NCI-H2196 (cell line): ENCODE data around the gene SLC1A7.

ENCODE experiments used
- DNase-seq: peaks from one replicate; lab custom pipeline; 2025; ENCODE audit not compliant: unreplicated experiment; lab: John Stamatoyannopoulos, UW

Gene SLC1A7

DNA sequence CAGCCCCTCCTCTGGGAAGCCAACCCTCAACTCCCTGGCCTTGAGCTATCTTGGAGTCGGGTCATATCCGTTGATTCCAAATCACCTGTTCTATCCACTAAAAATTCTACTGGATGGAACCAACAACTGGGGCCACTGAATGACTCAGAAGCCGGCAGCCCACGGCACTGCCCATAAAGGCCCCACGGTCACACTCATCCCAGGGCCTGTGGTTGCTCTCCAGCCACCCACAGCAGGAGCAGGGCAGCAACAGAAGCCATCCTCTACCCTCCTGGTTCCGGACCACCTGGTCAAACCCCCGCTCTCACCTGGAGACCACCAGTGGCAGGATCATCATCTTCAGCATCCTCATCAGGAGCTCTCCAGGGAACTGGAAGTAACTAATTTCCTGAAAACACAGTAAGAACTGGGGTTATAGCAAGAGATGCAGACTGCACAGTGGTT lies 8.4 kb downstream of the SLC1A7 start:
- DNase-seq = no peak

DNA sequence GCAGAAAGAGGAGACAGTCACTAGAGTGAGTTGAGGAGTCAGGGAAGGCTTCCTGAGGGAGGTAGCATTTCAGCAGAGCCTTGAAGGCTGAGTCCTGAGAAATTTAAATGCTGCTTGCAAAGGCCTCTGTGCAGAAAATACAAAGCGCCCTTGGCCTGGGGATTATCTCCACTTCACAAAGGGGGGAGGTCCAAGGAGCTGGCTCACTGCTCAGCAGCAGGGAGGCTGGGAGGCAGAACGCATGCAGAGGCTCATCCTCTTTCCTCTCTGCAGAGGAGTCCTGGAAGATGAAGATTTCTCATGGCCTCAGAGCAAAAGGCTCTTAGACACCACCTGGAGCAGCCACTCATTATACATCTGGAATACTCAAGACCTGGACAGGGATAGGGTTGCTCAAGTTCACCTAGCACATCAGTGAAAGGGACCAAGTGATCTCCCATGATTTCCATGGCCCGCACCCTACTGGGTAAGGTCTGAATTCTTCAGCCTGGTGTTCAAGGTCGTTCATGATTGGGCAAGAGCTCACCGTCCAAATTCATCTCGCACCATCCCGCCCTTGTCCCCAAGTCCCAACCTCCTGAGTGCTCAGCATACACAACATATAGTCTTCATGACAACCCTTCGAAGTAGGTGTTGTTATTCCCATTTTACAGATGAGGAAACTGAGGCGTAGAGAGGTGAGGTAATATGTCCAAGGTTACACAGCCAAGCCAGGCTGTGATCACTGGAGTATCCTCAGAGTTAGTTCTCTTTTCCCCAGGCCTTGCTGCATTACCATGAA lies 9.0 kb downstream of the SLC1A7 start:
- no peak for DNase-seq

DNA sequence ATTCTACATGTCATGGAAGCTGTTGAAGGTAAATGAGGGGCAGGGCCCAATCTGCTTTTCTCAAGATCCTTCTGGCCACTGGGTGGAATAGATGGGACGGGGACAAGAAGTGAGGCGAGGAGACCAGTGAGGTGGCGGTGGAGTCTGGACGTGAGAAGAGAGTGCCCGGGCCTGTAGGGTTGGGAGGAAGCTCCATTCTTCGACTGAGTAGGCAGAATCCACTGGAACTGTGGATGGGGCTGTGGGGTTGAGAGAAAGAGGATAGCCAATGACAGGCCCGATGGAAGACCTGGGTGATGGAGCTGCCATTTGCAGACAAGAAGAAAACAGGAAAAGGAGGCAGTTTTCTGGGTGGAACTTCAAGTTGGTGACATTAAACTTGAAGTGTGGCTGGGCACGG lies 10.3 kb downstream of the SLC1A7 start:
- DNase-seq = no peak

DNA sequence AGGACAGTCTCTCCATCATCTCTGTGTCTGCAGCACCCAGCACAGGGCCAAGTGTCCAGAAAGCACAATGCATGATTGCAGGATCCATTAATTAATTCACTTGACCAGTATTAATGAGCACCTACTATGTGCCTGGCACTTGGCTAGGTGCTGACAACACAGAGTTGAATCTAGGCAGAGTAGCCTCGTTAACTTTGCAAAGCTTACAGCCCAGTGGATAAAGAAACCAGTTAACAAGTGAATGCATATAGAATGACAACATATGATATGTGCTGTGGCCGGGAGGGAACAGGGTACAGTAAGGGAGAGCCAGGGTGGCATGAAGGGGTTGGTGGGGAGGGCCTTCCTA lies 10.9 kb downstream of the SLC1A7 start:
- no peak for DNase-seq

DNA sequence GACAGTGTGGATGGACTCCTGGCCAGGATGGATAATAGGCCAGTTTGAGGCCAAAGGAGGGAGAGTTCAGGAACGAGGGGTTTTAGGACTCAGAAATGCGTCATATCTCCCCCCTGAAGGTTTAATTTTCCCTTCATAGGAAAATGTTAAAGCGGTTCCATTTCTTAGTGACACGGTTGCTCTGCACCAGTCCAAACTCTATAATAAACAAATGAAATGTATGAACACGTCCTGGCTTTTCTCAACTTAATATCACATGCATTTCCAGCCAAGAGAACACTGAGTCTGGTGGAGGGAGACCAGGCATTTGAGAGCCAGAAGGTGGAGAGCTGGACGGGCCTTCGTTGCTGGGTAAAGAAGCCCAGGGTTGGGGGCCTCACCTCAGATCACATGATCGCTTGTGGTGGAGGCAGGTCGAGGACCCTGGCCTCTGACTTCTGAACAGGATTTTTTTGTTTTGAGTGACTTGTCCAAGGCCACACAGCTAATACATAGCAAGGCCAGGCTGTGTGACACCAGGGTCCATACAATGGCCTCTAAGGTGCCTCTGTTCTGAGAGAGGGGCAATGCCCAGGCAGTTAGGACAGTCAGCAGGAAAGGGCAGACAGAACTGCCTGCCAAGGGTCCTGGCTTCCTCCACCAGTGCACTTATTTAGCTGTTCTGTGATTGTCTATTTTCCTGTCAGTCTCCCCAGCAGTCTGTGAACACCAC lies 11.4 kb downstream of the SLC1A7 start:
- DNase-seq = no peak

DNA sequence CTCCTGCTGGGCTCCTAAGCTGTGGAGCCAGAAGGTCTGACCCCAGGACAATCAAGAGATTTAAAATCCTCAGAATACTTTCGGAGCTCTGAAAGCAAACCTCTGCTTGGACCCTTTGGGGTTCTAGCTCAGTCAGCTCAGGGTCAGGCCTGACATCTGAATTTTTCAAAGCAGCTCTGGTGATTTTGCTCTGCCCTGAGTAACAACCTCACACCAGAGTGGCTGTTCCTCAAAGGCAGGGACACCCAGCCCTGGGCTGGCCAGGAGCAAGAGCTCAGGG lies 11.9 kb downstream of the SLC1A7 start:
- DNase-seq = no peak

DNA sequence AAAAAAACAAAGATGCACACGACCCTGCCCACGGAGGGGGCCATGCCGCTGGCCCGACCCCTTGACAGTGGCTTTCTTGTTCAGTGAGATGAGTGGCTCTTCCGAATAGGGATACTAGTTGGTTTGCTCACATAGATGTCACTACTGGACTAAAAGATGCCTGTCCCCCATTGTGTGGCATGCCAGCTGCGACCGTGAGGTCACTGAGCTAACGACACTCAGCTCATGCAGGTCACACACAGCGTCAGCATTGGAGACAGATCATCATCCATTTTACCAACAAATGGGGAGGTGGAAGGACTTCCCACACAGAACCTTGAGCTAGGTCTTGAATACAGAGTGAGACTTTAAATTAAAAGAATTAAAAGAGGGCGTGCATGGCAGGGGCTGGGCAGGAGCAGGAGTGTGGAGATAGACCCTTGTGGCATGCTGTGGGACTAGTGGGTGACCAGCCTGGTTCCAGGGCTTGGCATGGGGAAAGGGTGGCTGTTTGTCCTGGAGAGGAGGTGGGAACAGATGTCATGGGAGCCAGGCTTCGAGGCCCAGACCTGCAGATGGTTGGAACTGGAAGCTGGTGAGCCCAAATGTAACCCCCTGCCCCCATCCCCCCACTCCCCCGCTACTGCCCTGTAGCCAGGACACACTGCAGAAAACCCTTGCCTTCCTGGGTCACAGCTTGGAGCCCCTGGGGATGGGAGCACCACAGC lies 12.4 kb downstream of the SLC1A7 start:
- DNase-seq = no peak

DNA sequence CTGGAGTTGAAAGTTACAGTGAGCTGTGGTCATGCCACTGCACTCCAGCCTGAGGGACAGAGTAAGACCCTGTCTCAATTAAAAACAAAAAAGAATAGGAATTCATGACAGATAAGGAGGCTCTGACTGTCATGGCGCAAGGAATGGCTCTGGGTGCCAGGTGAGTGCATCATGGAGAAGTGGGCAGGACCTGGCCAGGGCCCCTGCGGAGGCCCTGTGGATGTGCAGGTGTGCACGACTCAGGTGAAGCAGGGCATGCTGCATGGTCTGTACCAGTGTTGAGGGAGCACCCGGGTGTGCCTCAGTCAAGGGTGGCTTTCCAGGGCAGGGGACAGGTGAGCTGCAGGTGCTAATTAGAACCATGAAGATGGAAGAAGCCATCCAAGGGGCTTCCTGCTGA lies 14.0 kb downstream of the SLC1A7 start:
- DNase-seq = no peak

DNA sequence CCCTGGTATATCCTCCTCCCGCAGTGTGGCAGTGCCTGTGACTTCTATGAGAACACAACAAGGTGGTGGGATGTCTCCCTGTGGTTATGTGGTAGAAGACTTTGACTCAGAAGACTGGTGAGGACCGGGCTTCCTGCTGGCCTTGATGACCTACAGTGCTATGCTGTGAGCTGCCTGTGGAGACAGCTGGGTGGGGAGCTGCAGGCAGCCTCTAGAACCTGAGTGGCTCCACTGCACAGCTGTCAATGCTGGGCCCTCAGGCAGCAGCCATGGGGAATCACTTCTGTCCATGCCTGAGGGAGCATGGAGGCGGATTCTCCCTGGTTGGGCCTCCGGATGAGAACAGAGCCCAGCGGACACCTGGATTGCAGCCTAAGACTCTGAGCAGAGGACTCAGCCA lies 14.9 kb downstream of the SLC1A7 start:
- no peak for DNase-seq

DNA sequence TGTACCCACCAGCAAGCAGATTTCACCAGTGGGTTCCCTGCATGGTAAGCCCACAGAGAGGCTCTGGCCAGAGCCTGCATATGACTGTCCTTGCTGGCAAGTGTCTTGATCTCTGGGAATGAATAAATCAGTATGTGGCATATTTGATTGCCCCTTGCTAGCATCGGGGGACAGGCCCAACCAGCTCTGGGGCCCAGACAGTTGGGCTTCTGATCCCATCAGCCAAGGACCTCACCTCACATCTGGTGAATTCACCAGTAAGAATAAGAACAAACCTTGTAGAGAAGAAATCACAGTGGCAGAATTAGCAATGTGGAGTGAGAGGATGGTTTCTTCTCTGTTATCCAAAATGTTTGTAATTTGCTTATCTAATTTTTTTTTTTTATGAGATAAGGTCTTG lies 15.9 kb downstream of the SLC1A7 start:
- DNase-seq = no peak

DNA sequence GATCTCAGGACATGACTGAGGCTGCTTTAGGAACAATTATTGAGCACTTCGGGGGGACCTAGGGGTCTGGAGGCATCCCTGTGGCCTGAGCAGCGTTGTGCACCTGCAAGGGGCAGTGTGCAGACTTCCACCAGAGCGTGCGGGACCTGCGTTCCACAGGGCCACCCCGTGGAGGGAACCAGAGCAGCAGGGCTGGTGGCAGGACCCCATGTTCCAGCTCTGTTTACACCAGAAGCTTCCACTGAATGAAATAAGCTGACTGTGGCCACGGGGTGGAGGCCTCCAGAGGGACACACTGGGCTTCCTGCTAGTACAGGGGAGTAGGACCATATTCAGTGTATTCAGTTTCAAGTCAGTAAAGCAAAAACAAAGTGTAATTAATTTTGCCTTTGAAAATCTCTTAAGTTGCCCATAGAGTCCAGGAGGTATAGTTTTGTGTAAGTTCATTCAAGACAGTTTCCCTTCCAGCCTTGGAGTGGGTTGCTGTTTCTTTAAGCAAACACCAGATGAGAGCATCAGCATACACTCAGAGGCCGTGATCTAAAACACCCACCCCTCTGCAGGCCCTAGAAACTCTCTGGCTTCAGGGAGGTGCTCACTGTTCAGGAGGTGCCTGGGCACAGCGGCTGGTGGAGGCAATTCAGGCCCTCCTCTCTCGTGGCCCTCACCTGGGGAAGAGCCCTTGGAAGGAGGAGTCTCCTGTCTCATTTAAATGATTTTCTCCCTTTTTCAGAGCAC lies 16.6 kb downstream of the SLC1A7 start:
- no peak for DNase-seq

DNA sequence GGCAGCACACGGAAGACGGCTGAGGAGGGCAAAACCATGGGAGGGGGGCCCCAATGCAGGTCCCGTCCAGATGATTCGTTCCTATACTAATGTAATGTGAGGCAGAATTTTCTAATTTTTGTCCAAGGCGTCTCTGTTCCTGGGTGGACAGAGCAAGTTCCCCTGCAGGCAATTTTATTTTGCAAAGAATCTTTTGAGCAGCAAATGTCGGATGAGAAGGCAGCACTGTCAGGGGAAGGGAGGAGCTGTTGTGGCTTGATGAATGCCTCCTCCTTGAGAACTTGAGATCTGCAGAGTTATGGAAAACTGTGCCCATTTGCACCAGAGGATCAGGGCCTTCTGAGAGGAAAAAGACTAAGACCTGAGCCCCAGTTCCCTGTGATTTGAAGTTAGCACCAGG lies 17.3 kb downstream of the SLC1A7 start:
- no peak for DNase-seq

DNA sequence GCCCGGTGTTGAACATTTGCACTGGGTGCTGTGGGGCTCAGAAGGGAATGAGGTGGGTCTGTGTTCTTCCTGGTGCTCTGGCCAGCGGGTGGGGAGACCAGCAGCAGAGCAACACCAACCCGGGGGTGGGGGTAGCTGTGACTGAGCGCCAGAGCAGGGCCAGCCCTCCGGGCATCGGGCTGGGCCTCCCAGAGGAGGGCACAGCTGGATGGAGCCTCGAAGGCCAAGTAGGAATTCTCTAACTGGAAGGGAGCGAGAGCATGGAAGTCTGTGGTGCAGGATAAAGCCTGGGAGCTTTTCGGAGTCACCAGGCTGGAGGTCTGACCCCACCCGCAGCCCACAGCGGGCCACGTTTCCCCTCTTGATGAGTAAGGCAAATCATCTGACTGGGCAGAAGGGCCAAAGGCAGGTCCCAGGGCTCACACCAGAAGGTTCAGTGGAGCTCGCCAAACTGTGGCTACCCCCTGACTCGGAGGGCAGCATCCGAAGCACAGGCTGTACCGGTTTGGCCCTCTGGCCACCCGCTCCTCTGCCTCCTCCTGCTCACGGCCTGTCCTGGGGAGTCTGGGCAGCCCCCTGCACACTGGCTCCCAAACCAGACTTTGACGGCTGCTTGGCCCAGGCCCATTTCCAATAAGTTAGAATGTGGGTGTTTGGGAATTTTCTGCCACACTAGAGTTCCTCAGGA lies 18.8 kb downstream of the SLC1A7 start:
- no peak for DNase-seq

DNA sequence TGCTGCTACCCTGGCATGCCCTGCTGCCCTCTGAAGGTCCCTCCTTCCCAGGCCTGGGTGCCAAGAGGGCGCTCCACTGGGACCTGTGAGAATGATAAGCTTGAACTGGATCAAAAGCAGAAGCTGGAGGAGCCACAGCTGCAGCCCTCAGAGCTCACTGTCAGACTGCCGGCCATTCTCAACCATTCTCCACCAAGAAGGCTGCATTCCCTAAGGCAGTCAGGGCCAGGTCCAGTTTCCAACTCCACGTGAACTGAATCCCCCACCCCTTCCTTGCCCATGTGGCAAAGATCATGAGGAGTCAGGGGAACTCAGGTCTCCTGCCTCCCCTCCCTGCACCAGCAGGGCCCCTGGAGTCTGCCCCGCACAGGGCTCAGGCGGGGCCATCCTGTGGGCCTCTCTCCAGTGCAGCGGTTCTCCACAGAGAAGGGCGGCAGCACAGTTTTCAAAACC lies 19.5 kb downstream of the SLC1A7 start:
- no peak for DNase-seq

DNA sequence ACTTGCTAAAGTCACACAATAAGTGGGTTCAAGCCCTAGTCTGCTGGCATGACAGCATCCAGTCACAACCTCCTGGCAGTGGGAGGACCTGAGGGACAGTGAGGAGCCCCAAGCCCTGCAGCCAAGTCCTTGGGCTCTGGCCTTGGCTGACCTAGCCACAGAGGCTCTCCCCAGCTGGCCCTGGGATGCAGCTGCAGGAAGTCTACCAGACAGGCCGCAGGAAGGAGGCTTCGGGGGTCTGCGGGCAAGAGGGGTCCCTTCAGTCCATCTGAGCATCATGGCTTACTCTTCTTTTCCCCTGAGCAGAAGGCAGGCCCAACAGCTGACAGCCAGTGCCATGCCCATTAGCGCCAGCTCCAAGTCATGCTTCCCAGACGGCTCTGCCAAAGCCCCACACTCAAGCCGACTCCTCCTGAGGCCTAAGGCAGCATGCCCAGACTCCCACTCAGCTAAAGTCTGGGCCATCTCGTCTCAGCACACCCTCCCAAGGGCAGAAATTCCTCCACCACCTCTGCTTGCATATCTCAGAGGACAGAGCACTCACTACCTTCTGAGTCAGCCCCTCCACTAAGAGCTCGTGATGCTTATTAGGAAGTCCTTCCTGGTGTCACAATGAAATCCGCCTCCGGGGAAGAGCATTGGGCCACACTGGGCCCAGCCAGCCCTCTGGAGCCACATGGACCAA lies 20.1 kb downstream of the SLC1A7 start:
- DNase-seq = no peak

DNA sequence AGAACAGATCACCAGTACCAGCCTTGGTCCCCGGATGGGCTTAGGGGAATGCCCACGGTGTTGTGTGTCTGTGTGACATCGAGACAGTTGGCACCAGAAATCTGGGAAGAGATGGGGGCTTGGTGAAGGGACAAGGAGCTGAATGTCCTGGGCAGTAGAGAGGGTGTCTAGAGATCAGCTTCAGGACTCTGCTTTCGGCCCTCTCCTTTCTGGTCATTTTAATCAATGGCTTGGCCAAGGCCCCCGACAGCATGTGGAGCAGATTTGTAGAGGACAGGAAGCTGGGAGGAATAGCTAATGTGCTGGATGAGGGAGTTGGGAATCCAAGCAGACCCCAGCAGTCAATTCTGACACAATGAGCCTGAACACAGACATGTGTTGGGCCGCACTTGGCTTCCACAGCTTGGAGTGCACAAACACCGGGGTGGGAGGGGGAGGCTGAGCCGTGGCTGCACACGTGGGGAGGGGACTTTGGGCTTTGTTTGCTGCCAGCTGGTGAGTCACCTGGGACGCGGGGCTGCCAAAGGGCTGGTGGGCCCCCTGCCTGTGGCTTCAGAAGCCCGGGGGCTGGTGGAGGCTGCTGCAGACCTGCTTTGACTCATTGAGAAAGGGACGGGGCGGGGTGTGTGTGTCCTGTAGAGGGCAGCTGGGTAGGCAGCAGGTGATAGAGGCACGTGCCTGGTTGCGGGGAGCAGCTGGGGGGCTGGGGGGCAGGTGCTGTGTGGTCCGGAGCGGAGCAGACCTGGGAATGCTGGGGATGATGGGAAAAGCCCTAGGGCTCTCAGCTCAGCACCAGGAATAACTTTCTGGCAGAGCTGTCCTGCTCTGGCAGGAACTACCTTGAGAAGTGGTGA lies 20.9 kb downstream of the SLC1A7 start:
- no peak for DNase-seq

DNA sequence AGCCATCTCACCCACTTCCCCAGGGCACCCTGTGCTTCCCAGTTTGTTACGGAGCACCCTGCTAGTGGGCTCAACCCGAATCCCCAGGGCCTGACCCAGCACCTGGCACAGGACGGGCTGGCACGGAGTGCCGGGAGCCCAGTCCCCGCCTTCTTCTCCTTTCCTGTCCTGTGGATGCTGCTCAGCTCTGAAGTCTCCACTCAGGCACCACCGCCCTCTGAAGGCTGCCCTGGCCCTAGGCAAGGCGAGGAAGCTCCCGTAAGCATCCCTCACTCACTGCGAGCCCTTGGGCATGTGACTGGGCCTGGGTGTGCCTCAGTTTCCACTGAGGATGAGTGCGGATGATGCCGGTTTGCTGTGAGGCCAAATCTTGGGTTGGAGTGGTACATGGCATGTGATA lies 21.8 kb downstream of the SLC1A7 start:
- DNase-seq = no peak

DNA sequence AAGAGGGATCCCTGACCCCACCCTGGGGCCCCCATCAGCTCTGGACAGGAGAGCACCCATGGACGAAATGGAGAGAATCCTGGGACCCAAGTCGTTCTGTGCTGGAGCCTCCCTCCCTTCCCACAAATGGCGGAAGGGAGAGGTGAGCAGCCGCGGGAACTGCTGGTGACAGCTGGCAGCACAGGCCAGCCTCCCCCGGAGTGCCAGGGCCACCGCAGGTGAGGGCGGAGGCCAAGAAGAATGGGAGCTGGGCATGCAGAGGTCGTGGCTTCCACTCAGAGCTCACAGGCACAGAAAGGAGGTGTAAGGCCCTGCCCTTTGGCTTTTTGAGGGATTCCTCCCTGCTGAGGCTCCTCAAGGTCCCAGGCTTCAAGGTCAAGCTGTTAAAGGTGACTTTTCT lies 24.6 kb downstream of the SLC1A7 start:
- DNase-seq = no peak

DNA sequence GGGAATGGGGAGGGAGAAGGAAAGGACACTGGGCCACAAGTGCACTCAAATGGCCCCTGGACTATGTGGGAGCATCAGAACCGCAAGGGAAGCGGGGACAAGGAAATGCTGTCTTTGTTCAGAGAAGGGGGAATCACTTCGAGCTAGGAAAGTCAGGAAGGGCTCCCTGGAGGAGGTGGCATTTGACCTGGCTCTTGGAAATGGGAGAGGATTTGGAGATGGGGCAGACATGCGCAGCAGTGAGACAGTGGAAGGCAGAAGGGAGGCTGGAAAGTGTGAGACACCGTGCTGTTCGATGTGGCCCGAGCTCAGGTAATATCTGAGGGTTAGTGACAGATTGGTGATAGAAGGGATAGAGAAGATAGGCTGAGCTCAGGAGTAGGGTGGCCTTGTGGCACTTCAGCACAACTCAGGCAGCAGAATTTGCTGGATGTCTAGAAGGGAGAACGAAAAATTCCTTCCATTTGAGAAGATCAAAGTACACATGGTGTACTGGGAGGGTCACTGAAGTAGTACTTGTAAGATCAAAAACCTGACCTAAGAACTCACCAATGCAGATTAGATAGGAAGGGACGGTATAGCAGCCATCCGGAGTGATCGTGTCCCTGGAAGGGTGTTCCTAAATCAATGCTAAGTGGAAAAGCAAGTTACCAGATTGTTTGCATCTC lies 25.4 kb downstream of the SLC1A7 start:
- no peak for DNase-seq
